ENCODE measurements around the gene COL16A1. TPM values are rescaled to one million over a fixed set of nuclear protein-coding genes. Genes with fewer than 3 reads are reported as not detected.
A peak's percentile ranks its signal among the peaks of the same experiment; 100 is the strongest.

The COL16A1 gene
- total RNA-seq, 2 donors from 2014 or later = 7.4 to 9.9 TPM

- no peak overlapping the region for H3K4me3 ChIP-seq (ENCODE audit: low read length)
Measured at GRCh38 chr1:31705080-31705866, 1.5 kb upstream of the COL16A1 start.

GRCh38 chr1:31704271-31705079 is 658 bp upstream of the COL16A1 start:
- no peak overlapping the region for H3K27ac ChIP-seq (ENCODE audit: low read depth, low read length)
- TF ChIP-seq CTCF (conservative IDR thresholded peaks at IDR 0.05) = no peak
- peaks cover 12% of the 10 kb centered on the region for H3K4me1 Mint-ChIP-seq

More at GRCh38 chr1:31705080-31705866, 1.5 kb upstream of the COL16A1 start:
- peaks cover 12% of the 10 kb centered on the region for H3K4me1 Mint-ChIP-seq
- H3K27ac ChIP-seq (ENCODE audit: low read depth, low read length) = no peak overlapping the region
- no peak overlapping the region for H3K9ac ChIP-seq (ENCODE audit: extremely low read depth, low read length, poor library complexity, severe bottlenecking)
- H3K36me3 Mint-ChIP-seq (ENCODE audit: low read depth) = no peaks in the 10 kb centered on the region
- peak; percentile 88 for DNase-seq
- TF ChIP-seq CTCF (conservative IDR thresholded peaks at IDR 0.05) = peak; percentile 31
- H3K27me3 ChIP-seq (ENCODE audit: control insufficient read depth, insufficient read depth, low read length, poor library complexity, severe bottlenecking) = peaks cover 12% of the 10 kb centered on the region
- H3K27ac Mint-ChIP-seq = peak overlapping the region; percentile 37
- no peaks in the 10 kb centered on the region for H3K9me3 Mint-ChIP-seq
- H3K27me3 Mint-ChIP-seq (ENCODE audit: insufficient read depth) = peaks cover 20% of the 10 kb centered on the region
- H3K9me3 ChIP-seq (ENCODE audit: control insufficient read depth, low read length) = no peaks in the 10 kb centered on the region
- peak overlapping the region; percentile 52 for H3K4me3 Mint-ChIP-seq
- H3K36me3 ChIP-seq (ENCODE audit: control insufficient read depth, insufficient read depth, low read length) = no peaks in the 10 kb centered on the region
- H3K4me1 ChIP-seq (ENCODE audit: control insufficient read depth, insufficient read depth, low read length) = peaks cover 11% of the 10 kb centered on the region
- 65 to 66% methylated on average over 10 to 23 of the region's 23 CpGs for WGBS, 2 experiments (ENCODE audit: insufficient coverage in 1 of 2, insufficient read length in 1 of 2)

GRCh38 chr1:31702836-31703404 is 897 bp downstream of the COL16A1 start:
- Mint-ChIP-seq H3K9me3 (no peaks in the 10 kb centered on the region), H3K4me1 (peaks cover 12% of the 10 kb centered on the region), H3K27me3 (ENCODE audit: insufficient read depth) (peaks cover 13% of the 10 kb centered on the region), H3K4me3 (peak overlapping the region; percentile 52), H3K36me3 (ENCODE audit: low read depth) (no peaks in the 10 kb centered on the region), H3K27ac (no peak overlapping the region)
- Histone ChIP-seq H3K27ac (ENCODE audit: low read depth, low read length) (no peak overlapping the region), H3K4me3 (ENCODE audit: low read length) (no peak overlapping the region), H3K4me1 (ENCODE audit: control insufficient read depth, insufficient read depth, low read length) (peaks cover 11% of the 10 kb centered on the region), H3K27me3 (ENCODE audit: control insufficient read depth, insufficient read depth, low read length, poor library complexity, severe bottlenecking) (peaks cover 12% of the 10 kb centered on the region), H3K9ac (ENCODE audit: extremely low read depth, low read length, poor library complexity, severe bottlenecking) (no peak overlapping the region), H3K36me3 (ENCODE audit: control insufficient read depth, insufficient read depth, low read length) (no peaks in the 10 kb centered on the region), H3K9me3 (ENCODE audit: control insufficient read depth, low read length) (no peaks in the 10 kb centered on the region)
- no peak for DNase-seq
- TF ChIP-seq CTCF (conservative IDR thresholded peaks at IDR 0.05) = no peak
- WGBS, 2 experiments (ENCODE audit: insufficient coverage in 1 of 2, insufficient read length in 1 of 2) = 88 to 90% methylated on average over 8 of the region's 8 CpGs

More at GRCh38 chr1:31704271-31705079, 658 bp upstream of the COL16A1 start:
- Mint-ChIP-seq H3K4me3 (peak overlapping the region; percentile 52), H3K9me3 (no peaks in the 10 kb centered on the region), H3K27ac (peak overlapping the region; percentile 37), H3K36me3 (ENCODE audit: low read depth) (no peaks in the 10 kb centered on the region), H3K27me3 (ENCODE audit: insufficient read depth) (peaks cover 20% of the 10 kb centered on the region)
- peak overlapping the region; percentile 33 for H3K4me3 ChIP-seq (ENCODE audit: low read length)
- DNase-seq = peak; percentile 62
- H3K9ac ChIP-seq (ENCODE audit: extremely low read depth, low read length, poor library complexity, severe bottlenecking) = no peak overlapping the region
- 40 to 53% methylated on average over 11 to 19 of the region's 19 CpGs for WGBS, 2 experiments (ENCODE audit: insufficient coverage in 1 of 2, insufficient read length in 1 of 2)
- H3K36me3 ChIP-seq (ENCODE audit: control insufficient read depth, insufficient read depth, low read length) = no peaks in the 10 kb centered on the region
- H3K9me3 ChIP-seq (ENCODE audit: control insufficient read depth, low read length) = no peaks in the 10 kb centered on the region
- peaks cover 12% of the 10 kb centered on the region for H3K27me3 ChIP-seq (ENCODE audit: control insufficient read depth, insufficient read depth, low read length, poor library complexity, severe bottlenecking)
- peaks cover 11% of the 10 kb centered on the region for H3K4me1 ChIP-seq (ENCODE audit: control insufficient read depth, insufficient read depth, low read length)

Measured in endodermal cell (in vitro differentiated cells).